HG03439 (cell line): ENCODE measurements around the gene DCLK3.

Experiments
- ATAC-seq: cut with Tn5 transposase; IDR thresholded peaks from one replicate; pipeline ENCODE4 v1.9.1; 2021; ENCODE audit warnings: mild to moderate bottlenecking, moderate library complexity; ENCODE audit not compliant: unreplicated experiment

The DCLK3 gene

GRCh38 chr3:36678216-36679013 lies 85.9 kb downstream of the DCLK3 start:
- ATAC-seq: no peak

- no peak for ATAC-seq
These were observed 86.9 kb downstream of the DCLK3 start for GRCh38 chr3:36677331-36678007.

- ATAC-seq: no peak
These were observed 89.5 kb downstream of the DCLK3 start for GRCh38 chr3:36674816-36675215.

- ATAC-seq: no peak
These were observed 94.6 kb downstream of the DCLK3 start for GRCh38 chr3:36669764-36670163.

- ATAC-seq: no peak
These were observed 98.2 kb downstream of the DCLK3 start for GRCh38 chr3:36666166-36666565.

GRCh38 chr3:36663666-36664291 lies 100.6 kb downstream of the DCLK3 start:
- ATAC-seq: no peak

- no peak for ATAC-seq
These were observed 101.7 kb downstream of the DCLK3 start for GRCh38 chr3:36662626-36663025.
